Testis (tissue), 3 donors: ENCODE data around the gene CLDN14. TPM values are rescaled to one million over a fixed set of nuclear protein-coding genes. Genes with fewer than 3 reads are reported as not detected.

Experiments
- DNase-seq: peaks from one replicate; pipeline ENCODE4 v3.0.0-alpha.2; 2019
- H3K27ac ChIP-seq, 2 donors: fragments of 200-600 bp; sonication (generic); one replicate each; pipeline ENCODE4 v1.5.1; 2019
- H3K27me3 ChIP-seq: fragments of 200-600 bp; sonication (generic); one replicate; pipeline ENCODE4 v1.5.1; 2019
- H3K36me3 ChIP-seq: fragments of 200-600 bp; sonication (generic); one replicate; pipeline ENCODE4 v1.5.1; 2017; ENCODE audit warnings: low read depth; ENCODE audit errors: missing control alignments
- H3K4me1 ChIP-seq: fragments of 200-600 bp; sonication (generic); one replicate; pipeline ENCODE4 v1.5.1; 2019
- H3K4me3 ChIP-seq, 2 donors: fragments of 200-600 bp; sonication (generic); one replicate each; pipeline ENCODE4 v1.5.1; 2017 to 2019
- H3K9me3 ChIP-seq: fragments of 200-600 bp; sonication (generic); one replicate; pipeline ENCODE4 v1.5.1; 2017
- POLR2A ChIP-seq: fragments of 450-650 bp; IDR thresholded peaks from one replicate; pipeline ENCODE4 v1.6.1; 2017; ENCODE audit warnings: antibody characterized with exemption, mild to moderate bottlenecking, moderate library complexity
- WGBS, 2 donors: methylation state at CpG; one replicate each; pipeline ENCODE4 v1.1.5; 2018; 5-methylcytosine and 5-hydroxymethylcytosine counted together
- intact Hi-C: fragments of 100-400 bp; cut with DNase I; formaldehyde crosslinking; loops from one replicate; pipeline ENCODE4 v1.15.1; 2023; ENCODE audit warnings: low total_unique reads
- polyA plus RNA-seq: library from polyadenylated mRNA; stranded (reverse); fragments of 350-450 nt; fragmentation: Illumina TruSeq; extraction: RNeasy Lipid Tissue Mini Kit (QIAGEN cat#74804); gene quantifications from one replicate; pipeline ENCODE4 v1.2.3, GENCODE V29; 2014; ENCODE audit warnings: low read depth, low replicate concordance; ENCODE audit not compliant: insufficient read depth
- total RNA-seq, 2 donors: library from RNA; depleted of rRNA; stranded (reverse); fragments of >200 nt; gene quantifications; one replicate each; pipeline ENCODE4 v1.2.3, GENCODE V29; 2016
- TF ChIP-seq, protein P1 (sequence below), 3 experiments: fragments of 450-650 bp in 2 of 3; fragments of 200-600 bp in 1 of 3; sonication (generic) in 1 of 3; IDR thresholded peaks; one replicate each; pipeline ENCODE4 v1.5.1; 2016 to 2019; ENCODE audit warnings: antibody characterized with exemption in 3 of 3, mild to moderate bottlenecking in 2 of 3, moderate library complexity in 1 of 3

CLDN14 gene
- total and polyA plus RNA-seq, 3 donors from 2014 or later, result 0.31 to 0.96 (median 0.31) TPM

GRCh38 chr21:36509973-36510664 lies 30.2 kb upstream of the CLDN14 start:
- Histone ChIP-seq H3K36me3 (no peaks in the 10 kb centered on the region), H3K4me3 (no peak overlapping the region), H3K27ac (no peak overlapping the region), H3K4me1 (no peaks in the 10 kb centered on the region), H3K9me3 (no peaks in the 10 kb centered on the region), H3K27me3 (no peaks in the 10 kb centered on the region)
- no peak for DNase-seq
- 87 to 94% methylated on average over 8 to 9 of the region's 9 CpGs for WGBS, 2 donors
- intact Hi-C loops, result no loop called here
- TF ChIP-seq, protein P1, sequence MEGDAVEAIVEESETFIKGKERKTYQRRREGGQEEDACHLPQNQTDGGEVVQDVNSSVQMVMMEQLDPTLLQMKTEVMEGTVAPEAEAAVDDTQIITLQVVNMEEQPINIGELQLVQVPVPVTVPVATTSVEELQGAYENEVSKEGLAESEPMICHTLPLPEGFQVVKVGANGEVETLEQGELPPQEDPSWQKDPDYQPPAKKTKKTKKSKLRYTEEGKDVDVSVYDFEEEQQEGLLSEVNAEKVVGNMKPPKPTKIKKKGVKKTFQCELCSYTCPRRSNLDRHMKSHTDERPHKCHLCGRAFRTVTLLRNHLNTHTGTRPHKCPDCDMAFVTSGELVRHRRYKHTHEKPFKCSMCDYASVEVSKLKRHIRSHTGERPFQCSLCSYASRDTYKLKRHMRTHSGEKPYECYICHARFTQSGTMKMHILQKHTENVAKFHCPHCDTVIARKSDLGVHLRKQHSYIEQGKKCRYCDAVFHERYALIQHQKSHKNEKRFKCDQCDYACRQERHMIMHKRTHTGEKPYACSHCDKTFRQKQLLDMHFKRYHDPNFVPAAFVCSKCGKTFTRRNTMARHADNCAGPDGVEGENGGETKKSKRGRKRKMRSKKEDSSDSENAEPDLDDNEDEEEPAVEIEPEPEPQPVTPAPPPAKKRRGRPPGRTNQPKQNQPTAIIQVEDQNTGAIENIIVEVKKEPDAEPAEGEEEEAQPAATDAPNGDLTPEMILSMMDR (IDR thresholded peaks at IDR 0.05), result no peak
- no peak for TF ChIP-seq POLR2A

- DNase-seq, result peak; percentile 48
- Histone ChIP-seq H3K27ac (no peak overlapping the region), H3K9me3 (no peaks in the 10 kb centered on the region), H3K36me3 (no peaks in the 10 kb centered on the region), H3K4me1 (no peaks in the 10 kb centered on the region), H3K27me3 (no peaks in the 10 kb centered on the region), H3K4me3 (no peak overlapping the region)
- TF ChIP-seq POLR2A, result no peak
- TF ChIP-seq, protein P1 (IDR thresholded peaks at IDR 0.05), result no peak
- intact Hi-C loops, result no loop called here
- WGBS, 2 donors, result 60 to 72% methylated on average over 9 of the region's 9 CpGs
Observed at GRCh38 chr21:36508948-36509347, 29.0 kb upstream of the CLDN14 start.

DNA sequence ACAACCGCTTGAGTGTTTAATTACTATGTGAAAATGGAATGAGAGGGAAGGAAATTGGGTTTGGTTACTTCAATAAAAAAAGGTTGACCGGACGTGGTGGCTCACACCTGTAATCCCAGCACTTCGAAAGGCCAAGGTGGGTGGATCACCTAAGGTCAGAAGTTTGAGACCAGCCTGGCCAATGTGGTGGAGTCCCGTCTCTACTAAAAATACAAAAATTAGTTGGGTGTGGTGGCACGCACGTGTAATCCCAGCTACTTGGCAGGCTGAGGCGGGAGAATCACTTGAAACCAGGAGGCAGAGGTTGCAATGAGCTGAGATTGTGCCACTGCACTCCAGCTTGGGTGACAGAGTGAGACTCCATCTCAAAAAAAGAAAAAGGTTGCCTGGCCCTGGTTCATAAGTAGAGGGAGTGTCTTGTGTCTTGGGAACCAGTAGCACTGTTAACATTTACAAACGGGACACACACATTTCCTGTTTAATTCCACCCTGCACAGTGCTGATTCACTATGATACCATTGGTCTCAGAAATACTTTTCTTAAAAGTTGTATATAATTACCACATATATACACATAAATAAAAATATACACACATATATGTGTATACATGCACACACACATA lies 27.6 kb upstream of the CLDN14 start:
- intact Hi-C loops, result no loop called here
- Histone ChIP-seq H3K27me3 (no peaks in the 10 kb centered on the region), H3K4me3 (no peak overlapping the region), H3K9me3 (no peaks in the 10 kb centered on the region), H3K27ac (no peak overlapping the region), H3K36me3 (no peaks in the 10 kb centered on the region), H3K4me1 (no peaks in the 10 kb centered on the region)
- no peak for DNase-seq
- TF ChIP-seq POLR2A, result no peak
- TF ChIP-seq, protein P1 (IDR thresholded peaks at IDR 0.05), result no peak
- 82 to 90% methylated on average over 9 of the region's 9 CpGs for WGBS, 2 donors

DNA sequence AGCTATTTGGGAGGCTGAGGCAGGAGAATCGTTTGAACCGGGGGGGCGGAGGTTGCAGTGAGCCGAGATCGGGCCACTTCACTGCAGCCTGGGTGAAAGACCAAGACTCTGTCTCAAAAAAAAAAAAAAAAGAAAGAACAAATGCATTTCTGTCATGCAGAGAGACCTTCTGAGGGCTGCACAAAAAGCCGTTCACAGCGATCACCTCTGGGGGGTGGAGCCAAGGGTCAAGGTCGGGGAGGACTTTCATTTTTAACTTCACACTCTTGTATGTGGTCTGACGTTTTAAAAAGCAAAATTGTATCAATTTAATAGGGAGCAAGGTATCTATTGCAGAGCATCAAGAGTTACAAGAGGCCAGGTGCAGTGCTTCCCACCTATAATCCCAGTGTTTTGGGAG lies 26.6 kb upstream of the CLDN14 start:
- Histone ChIP-seq H3K27ac (no peak overlapping the region), H3K36me3 (no peaks in the 10 kb centered on the region), H3K27me3 (no peaks in the 10 kb centered on the region), H3K4me3 (no peak overlapping the region), H3K9me3 (no peaks in the 10 kb centered on the region), H3K4me1 (no peaks in the 10 kb centered on the region)
- 72 to 77% methylated on average over 9 of the region's 9 CpGs for WGBS, 2 donors
- TF ChIP-seq POLR2A, result no peak
- TF ChIP-seq, protein P1 (IDR thresholded peaks at IDR 0.05), result no peak
- DNase-seq, result no peak
- intact Hi-C loops, result no loop called here
